Erythroblast (primary cell): Measurements from ENCODE around the gene CCSER1.

Experiments
- GATA1 ChIP-seq: IDR thresholded peaks from 2 replicates; pipeline ENCODE4 v1.6.1; 2011; ENCODE audit warnings: low read depth, mild to moderate bottlenecking, control low read depth, low read length, moderate library complexity
- POLR2A ChIP-seq: IDR thresholded peaks from 2 replicates; pipeline ENCODE4 v1.6.1; 2011; ENCODE audit warnings: mild to moderate bottlenecking, low read length

- no peak for TF ChIP-seq POLR2A
- TF ChIP-seq GATA1 = no peak
These were observed 1213.6 kb downstream of the CCSER1 start for GRCh38 chr4:91340822-91341221.
